Uterus (tissue), 4 donors: Measurements from ENCODE around the gene MT1A. TPM values are rescaled to one million over a fixed set of nuclear protein-coding genes. Genes with fewer than 3 reads are reported as not detected.

Experiments used
- DNase-seq, 2 donors: peaks; one replicate each; pipeline ENCODE4 v3.0.0-alpha.2; 2019 to 2020
- H3K27ac ChIP-seq, 2 donors: fragments of 200-600 bp; sonication (generic); 1 replicate in 1 of 2; 2 replicates in 1 of 2; pipeline ENCODE4 v1.5.1; 2016 to 2018
- H3K27me3 ChIP-seq, 2 donors: fragments of 200-600 bp; sonication (generic); one replicate each; pipeline ENCODE4 v1.5.1; 2018 to 2019; ENCODE audit warnings: control low read depth in 1 of 2
- H3K36me3 ChIP-seq, 2 donors: fragments of 200-600 bp; sonication (generic); one replicate each; pipeline ENCODE4 v1.5.1; 2019; ENCODE audit warnings: control low read depth in 1 of 2
- H3K4me1 ChIP-seq, 2 donors: fragments of 200-600 bp; sonication (generic); one replicate each; pipeline ENCODE4 v1.5.1; 2018 to 2019; ENCODE audit warnings: control low read depth in 1 of 2
- H3K4me3 ChIP-seq, 2 donors: fragments of 200-600 bp; sonication (generic); 1 replicate in 1 of 2; 2 replicates in 1 of 2; pipeline ENCODE4 v1.5.1; 2018 to 2019; ENCODE audit warnings: mild to moderate bottlenecking in 1 of 2
- H3K9me3 ChIP-seq, 2 donors: fragments of 200-600 bp; sonication (generic); one replicate each; pipeline ENCODE4 v1.5.1; 2019; ENCODE audit warnings: control low read depth in 1 of 2
- CTCF ChIP-seq, 4 experiments: fragments of 200-600 bp in 2 of 4; fragments of 450-650 bp in 2 of 4; sonication (generic) in 2 of 4; IDR thresholded peaks; one replicate each; pipeline ENCODE4 v1.5.1; 2016 to 2019; ENCODE audit warnings: antibody characterized with exemption in 4 of 4, mild to moderate bottlenecking in 2 of 4, moderate library complexity in 1 of 4
- POLR2A ChIP-seq, 2 donors: fragments of 450-650 bp; IDR thresholded peaks; one replicate each; pipeline ENCODE4 v1.6.1; 2016; ENCODE audit warnings: antibody characterized with exemption in 2 of 2, mild to moderate bottlenecking in 1 of 2, moderate library complexity in 1 of 2
- intact Hi-C: fragments of 100-400 bp; cut with DNase I; formaldehyde crosslinking; loops from one replicate; pipeline ENCODE4 v1.15.1; 2023; ENCODE audit warnings: low total_unique reads
- total RNA-seq, 4 donors: library from RNA; depleted of rRNA in 3 of 4; stranded (reverse); fragments of >200 nt in 3 of 4; gene quantifications; one replicate each; pipeline versions ENCODE4 v1.1.0 to v1.2.4, GENCODE V29; 2014 to 2023
- donor health status: DM: yes; HTN: yes; CAD: no.

MT1A gene
- total RNA-seq, 4 donors from 2014 or later, result 13.8 TPM; not detected in 3

GRCh38 chr16:56647641-56648431 is 9.4 kb downstream of the MT1A start:
- no peak for TF ChIP-seq CTCF (IDR thresholded peaks at IDR 0.05)
- TF ChIP-seq POLR2A (IDR thresholded peaks at IDR 0.05), result no peak
- Histone ChIP-seq H3K27ac (no peak overlapping the region), H3K4me1 (no peaks in the 10 kb centered on the region), H3K9me3 (no peaks in the 10 kb centered on the region), H3K27me3 (peaks cover 0 to 3% of the 10 kb centered on the region in 2 donors), H3K4me3 (no peak overlapping the region), H3K36me3 (no peaks in the 10 kb centered on the region)
- intact Hi-C loops, result no loop called here
- DNase-seq, result no peak

DNA sequence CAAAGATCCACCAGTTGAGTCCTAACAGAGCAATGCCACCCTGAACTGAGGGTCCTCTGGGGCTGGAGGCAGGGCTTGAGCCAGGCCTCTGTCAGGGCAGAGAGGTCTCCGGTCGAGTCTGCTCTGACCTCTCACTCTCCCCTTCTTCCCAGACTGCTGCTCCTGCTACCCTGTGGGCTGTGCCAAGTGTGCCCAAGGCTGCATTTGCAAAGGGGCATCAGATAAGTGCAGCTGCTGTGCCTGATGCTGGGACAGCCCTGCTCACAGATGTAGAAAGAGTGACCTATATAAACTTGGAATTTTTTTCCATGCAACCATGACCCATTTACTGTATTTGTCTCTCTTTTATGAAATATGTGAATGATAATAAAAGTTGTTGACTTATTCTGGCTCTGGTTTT is 10.8 kb downstream of the MT1A start:
- Histone ChIP-seq H3K27me3 (peaks cover 0 to 3% of the 10 kb centered on the region in 2 donors), H3K27ac (no peak overlapping the region), H3K4me3 (no peak overlapping the region), H3K4me1 (no peaks in the 10 kb centered on the region), H3K9me3 (no peaks in the 10 kb centered on the region), H3K36me3 (no peaks in the 10 kb centered on the region)
- TF ChIP-seq POLR2A (IDR thresholded peaks at IDR 0.05) (no peak), CTCF (IDR thresholded peaks at IDR 0.05) (no peak)
- DNase-seq, result no peak
- intact Hi-C loops, result no loop called here

- intact Hi-C loops, result no loop called here
- H3K9me3 ChIP-seq, result no peaks in the 10 kb centered on the region
- H3K36me3 ChIP-seq, result no peaks in the 10 kb centered on the region
- no peak for TF ChIP-seq CTCF (IDR thresholded peaks at IDR 0.05)
- no peak for TF ChIP-seq POLR2A (IDR thresholded peaks at IDR 0.05)
- no peak overlapping the region for H3K27ac ChIP-seq
- H3K4me1 ChIP-seq, result no peaks in the 10 kb centered on the region
- peaks cover 0 to 3% of the 10 kb centered on the region in 2 donors for H3K27me3 ChIP-seq
- no peak for DNase-seq
- no peak overlapping the region for H3K4me3 ChIP-seq
Measured at GRCh38 chr16:56649820-56650219, 11.4 kb downstream of the MT1A start.

DNA sequence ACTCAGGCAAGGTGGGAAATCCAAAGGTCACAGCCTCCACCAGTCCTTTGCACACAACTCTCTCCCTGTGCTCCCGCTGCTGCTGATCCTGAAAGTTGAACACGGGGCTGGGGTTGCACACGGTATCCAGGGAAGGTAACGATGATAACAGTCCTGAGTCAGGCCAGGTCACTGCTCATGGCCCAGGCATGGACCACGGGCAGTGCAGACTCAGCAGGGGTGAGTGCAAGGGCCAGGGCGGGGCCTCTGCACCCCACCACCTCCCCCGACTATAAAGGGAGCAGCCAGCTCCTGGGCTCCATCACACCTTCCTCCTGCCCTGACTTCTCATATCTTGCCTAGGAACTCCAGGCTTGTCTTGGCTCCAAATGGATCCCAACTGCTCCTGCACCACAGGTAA is 13.1 kb downstream of the MT1A start, which contains the start of gene MT1B:
MT1B (plus strand) TSS at position 301 of the 400 bp plus-strand sequence; CDS start at position 369, 68 bp downstream.
- Histone ChIP-seq H3K4me3 (no peak within 1 kb of the TSS), H3K36me3 (no peaks in the 10 kb centered on the region), H3K4me1 (no peaks in the 10 kb centered on the region), H3K9me3 (no peaks in the 10 kb centered on the region), H3K27ac (no peak within 1 kb of the TSS), H3K27me3 (peaks cover 0 to 3% of the 10 kb centered on the region in 2 donors)
- TF ChIP-seq POLR2A (IDR thresholded peaks at IDR 0.05) (no peak), CTCF (IDR thresholded peaks at IDR 0.05) (no peak)
- DNase-seq, result no peak
- intact Hi-C loops, result no loop called here

DNA sequence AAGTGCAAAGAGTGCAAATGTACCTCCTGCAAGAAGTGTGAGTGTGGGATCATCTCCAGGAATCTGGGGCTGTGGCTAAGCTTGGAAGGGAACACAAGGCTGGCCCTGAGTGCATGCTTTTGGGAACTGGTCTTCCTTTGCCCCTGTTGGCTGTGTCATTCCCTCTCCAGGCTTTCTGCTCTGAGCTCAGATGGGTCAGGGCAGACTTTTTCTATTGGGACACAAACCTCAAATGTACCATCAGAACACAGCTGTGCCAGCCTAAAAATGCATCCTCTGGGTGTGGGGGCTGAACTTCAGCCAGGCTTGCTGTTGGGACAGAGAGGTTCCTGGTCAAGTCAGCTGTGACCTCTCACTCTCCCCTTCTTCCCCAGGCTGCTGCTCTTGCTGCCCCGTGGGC is 14.1 kb downstream of the MT1A start:
- Histone ChIP-seq H3K27me3 (peaks cover 0 to 3% of the 10 kb centered on the region in 2 donors), H3K36me3 (no peaks in the 10 kb centered on the region), H3K9me3 (no peaks in the 10 kb centered on the region), H3K27ac (no peak overlapping the region), H3K4me1 (no peaks in the 10 kb centered on the region), H3K4me3 (no peak overlapping the region)
- intact Hi-C loops, result no loop called here
- TF ChIP-seq CTCF (IDR thresholded peaks at IDR 0.05), result no peak
- no peak for DNase-seq
